HG03039 (cell line): Measurements from ENCODE around the gene RUNDC3A.

Source experiments
- ATAC-seq: cut with Tn5 transposase; IDR thresholded peaks from one replicate; pipeline ENCODE4 v1.9.1; 2021; ENCODE audit warnings: mild to moderate bottlenecking, moderate library complexity; ENCODE audit not compliant: unreplicated experiment

RUNDC3A gene

DNA sequence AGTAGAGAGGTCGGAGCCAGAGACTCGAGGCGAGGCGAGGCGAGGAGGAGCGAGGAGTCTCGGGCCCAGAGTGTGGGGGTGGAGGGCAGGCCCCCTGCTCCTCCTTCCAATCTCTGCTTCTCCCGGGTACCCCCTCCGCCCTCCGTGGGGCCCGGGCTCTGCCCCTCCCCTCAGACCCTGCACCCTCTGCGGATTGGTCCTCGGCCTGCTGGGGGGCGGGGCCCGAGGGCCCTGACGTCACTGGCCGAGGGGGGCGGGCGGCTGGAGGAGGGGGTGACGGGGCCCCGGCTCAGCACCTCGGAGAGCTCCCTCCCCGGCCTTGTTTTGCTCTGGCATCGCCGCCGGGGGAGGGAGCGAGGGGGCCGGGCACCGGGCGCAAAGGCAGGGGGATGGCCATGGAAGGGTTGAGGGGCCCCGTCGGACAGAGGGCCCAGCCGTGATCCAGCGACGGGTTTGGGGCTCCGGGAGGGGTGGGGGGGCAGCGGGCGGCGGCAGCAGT is at the start of gene RUNDC3A:
RUNDC3A (plus strand) TSS at position 282 of the 499 bp plus-strand sequence. CDS start 232 bp downstream, outside the sequence.
- no peak for ATAC-seq

DNA sequence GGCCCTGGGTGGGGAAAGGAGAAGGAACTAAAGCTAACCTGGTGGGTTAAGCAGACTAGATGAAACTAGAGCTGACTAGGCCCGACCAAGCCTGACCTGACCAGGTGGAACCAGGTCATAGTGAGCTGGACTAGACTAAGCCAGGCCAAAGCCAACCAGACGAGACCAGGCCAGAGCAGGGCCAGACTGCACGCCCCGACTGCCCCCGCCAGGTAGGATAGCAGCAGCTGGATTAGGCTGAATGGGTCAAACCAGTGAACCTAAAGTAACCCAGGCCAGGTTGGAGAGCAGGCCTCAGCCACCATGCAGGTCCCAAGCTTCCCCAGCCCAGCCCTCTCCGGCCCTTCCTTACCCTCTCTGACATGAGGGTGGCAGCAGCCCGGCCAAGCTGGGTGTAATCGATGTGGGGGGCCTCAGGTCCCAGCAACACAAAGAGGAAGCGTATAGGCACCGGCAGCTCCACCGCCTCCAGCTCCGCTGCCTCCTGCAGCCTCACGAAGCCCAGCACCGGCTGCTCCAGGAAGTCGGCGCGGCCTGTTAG is 49.5 kb upstream of the RUNDC3A start:
- ATAC-seq, result no peak

DNA sequence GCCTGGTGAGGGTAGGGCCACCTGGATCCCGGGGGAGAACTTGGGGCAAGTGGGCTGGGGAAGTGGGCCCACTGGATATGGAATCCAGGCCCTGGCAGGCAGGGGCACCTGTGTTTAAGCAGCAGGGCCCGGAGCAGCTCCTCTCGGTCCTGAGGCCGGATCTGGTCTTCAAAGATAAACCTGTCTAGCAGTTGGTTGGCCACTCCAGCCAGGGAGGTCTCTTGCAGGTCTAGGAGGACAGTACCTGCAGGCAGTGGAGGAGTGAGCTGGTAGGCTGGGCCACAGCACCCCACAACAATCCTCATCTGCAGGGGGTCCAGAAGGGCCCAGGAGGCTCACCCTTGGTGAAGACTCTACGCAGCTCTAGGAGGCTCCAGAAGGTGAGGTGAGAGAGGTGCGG is 48.1 kb upstream of the RUNDC3A start:
- ATAC-seq, result no peak

DNA sequence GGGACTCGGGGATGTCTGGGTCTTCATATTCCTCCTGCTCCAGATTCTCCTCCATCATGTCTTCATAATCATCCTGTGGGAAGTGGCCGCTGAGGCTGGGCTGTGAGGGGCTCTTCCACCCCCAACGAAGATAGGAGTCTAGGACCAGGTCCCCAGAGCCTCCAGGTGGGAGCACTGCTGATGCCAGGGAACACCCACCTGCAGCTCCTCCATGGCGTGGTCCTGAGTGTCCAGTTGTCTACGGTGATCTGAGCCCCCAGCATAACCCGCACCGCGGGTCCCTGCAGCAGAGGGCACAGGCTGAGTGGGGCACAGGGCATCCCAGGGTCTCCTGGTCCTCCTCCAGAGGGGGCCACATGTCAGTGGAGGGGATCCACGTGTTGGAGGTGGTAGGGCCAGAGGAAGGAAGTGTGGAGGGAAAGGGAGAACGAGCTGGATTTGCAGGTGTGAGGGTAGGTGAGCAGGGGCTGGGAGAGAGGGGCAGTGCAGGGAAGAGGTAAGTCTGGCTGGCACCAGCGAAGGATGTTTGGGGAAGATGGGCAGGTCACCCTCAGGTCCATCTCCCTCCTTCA is 45.7 kb upstream of the RUNDC3A start:
- no peak for ATAC-seq

DNA sequence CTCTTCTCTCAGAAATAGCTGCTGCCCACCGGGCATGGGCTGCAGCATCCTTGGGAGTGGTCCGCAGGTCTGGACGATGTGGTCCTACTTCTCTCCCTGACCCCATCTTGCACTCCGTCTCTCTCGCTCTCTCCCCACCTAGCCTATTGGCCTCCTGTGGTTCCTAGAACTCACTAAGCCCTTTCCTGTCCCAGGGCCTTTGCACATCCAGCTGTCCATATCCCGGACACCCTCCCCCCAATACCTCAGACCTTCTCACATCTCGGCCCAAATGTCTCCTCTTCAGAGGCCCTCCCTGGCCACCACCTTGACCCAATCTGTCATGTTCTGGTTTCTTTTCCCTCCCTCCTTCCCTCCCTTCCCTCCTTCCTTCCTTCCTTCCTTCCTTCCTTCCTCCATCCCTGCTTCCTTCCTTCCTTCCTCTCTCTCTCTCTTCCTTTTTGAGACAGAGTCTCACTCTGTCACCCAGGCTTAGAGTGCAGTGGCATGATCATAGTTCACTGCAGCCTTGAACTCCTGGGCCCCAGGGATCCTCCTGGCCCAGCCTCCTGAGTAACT is 45.0 kb upstream of the RUNDC3A start:
- ATAC-seq, result no peak

DNA sequence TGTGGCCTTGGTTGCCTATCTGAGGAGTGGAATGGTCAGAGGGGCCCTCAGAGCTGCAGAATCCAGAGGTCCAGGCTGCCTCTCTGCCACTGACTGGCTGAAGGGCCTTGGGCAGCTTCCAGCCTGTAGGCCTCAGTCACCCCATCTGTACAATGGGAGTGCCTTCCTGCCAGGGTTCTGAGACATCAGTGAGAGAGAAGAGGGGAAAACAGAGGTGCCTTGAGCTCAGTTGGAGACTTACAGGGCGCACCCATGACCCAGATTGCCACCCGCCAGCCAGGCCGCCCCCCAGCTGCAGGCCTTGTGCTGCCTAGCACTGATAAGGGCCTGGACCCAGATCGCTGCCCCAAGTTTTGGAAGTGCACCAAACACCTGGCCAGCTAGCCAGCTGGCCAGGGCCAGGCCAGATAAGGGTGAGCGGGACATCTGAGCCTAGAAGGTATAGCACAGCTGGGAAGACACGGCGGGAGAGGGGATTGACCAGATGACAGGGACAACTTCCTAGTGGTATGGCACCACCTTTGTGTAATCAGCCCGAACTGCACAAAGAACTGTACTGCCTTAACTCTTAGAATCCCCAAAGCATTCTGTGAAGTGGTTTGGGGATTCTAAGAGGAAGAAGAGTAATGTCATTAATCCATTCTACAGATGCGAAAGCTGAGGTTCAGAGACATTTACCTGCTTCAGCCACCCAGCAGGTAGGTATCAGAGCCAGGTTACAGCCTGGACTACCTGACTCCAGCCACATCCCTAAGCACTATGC is 41.8 kb upstream of the RUNDC3A start:
- ATAC-seq, result no peak

DNA sequence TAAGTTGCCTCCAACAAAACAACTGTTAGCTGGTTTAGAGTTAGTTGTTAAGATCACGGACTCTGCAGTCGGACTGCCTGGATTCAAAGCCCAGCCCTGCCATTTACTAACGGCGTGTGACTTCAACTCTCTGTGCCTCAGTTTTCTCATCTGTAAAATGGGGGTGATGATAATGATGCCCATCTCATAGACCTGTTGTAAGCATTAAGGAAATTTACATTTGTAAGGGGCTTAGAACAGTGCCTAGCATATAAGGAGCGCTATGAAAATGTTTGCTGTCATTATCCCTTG is 41.3 kb upstream of the RUNDC3A start:
- ATAC-seq, result no peak

DNA sequence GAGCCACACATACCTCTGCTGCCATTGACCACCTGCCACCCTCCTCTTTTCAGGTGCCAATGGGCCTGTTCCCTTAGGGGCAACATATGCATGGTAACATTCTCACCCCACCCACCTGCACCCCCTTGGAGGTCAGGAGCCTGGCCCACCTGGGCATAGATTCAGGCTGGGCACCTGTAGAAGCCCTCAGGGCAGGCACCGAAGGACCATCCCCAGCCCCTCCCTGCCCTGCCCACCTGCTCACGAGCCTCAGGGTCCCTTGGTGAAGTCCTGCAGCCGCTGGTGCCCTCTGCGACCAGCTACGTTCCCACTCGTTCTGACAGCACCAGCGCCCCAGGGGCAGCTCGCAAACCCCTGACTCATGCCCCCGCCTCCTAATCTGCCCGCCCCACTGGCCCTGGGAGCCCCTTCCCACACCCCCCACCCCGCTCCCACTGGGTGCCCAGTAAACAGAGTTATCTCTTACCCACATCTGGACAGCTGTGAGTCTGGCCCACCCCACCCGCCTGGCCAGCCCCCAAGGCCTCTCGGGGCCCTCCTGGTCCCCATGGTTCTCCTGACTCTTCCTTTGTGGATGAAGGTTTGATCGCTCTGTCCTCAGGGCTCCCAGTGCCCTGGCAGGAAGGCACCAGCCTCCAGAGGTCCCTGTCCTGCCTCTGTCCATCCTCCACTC is 40.4 kb upstream of the RUNDC3A start, which contains the start of gene SLC4A1:
SLC4A1 (minus strand) TSS at position 318 of the 673 bp plus-strand sequence. CDS start 5,269 bp downstream, outside the sequence.
- no peak for ATAC-seq

DNA sequence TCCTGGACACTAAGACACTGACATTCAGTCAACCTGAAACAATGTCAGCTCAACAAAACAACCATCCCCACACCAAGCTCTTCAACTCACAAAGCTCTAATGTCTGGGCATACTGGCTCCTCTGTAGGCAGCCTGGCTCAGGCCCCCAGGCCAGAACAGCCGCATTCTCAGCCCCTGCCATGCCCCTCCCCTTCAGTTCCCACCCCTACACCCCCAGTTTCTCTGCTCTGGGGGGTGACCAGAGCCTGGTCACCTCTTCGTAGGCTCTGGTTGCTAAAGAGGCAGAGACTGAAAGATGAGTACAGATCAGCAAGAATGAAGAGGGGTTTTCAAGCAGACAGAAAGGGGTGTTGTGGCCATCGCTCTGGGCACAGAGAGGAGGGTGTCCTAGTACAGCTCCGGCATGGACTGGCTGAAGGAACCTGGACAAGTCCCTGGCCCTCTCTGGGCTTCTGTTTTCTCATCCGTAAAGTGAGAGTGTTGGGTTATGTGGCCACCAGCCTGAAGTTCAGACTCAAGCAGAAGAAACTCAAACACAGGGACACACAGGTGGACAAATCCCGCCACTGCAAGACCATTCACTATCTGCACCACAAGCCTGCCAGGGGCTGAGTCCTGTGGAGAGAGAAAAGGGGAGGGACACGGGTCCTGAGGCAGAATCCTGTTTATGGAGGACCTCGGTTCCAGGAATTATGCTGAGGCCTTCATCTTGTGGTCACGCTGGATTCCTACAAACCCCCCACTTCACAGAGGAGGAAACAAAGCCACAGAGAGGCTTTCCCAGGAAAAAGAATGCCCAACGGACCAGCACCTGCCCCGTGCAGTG is 39.5 kb upstream of the RUNDC3A start:
- no peak for ATAC-seq

DNA sequence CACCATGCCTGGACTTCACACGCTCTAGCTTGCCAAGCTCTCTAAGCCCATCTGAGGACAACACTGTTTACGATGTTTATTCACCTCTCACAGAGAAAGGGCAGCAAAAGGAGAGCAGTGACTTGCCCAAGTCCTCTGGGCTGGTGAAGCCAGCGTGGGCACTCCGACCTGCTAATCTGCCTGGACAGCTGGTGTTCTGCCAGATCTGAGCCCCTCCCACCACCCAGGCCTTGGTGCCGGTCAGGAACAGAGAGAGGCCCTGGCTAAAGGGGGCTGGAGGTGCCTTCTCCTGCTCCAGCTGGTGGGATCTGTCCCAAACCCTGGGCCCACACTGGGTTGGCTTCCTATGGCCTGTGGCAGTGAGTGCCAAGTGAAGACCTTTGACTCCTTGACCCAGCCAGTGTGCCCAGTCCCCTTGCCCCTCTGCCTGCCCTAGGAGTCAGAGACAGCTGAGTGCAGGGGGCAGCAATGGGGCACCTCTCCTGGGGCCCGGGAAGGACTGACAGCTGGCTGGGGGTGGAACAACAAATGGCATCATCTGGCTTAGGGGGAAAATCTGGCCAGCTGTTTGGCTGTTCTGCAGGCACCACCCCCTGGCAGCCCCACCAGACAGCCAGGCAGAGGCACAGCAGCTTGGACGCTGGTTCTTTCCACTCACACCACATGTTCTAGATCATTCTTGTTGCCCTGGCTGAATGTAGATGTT is 38.7 kb upstream of the RUNDC3A start:
- no peak for ATAC-seq

DNA sequence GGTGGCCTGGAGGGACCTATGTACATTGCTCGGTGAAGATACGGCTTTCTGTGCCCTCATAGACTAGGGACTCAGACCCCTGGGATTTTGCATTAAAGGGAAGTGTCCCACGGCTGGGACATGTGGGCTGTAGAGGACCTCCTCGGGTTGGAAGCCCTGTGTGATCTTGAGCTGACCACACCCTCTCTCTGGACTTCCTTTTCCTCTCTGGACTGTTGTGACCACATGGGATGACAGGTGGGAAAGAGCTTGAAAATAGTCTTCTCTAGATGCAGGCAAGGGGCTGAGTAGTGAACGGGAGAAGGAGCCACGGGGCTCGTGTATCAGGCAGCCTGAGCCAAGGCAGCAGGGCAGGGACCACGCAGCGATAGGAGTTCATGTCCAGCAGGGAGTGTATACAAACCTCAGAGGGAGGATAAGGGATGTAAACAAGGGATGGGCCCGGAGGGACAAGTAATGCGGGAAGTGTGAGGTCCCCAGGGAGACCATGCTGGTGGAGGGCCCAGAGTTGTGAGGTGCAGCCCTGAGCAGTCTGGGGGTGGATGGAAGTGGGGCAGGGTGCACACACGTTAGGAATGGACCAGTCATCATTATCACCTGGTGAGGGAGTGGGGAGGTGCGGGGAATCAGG is 36.0 kb upstream of the RUNDC3A start:
- no peak for ATAC-seq

DNA sequence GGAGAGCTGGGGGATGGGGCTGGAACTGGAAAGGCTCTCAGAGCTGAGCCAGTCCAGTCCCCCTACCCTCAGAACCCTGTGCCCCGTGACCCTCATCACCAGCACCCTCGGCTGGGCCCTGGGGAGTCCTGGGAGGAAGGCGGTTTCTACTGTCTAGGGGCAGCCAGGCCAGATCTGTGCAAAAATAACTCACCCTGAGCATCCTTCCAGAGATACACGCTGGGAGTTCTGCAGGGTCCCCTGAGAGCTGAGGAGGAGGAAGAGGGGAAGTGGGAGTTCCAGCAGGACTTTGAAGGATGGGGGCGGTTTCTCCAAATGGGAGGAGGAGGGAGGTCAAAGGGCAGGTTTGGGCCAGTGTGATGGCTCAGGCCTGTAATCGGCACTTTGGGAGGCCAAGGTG is 35.4 kb upstream of the RUNDC3A start:
- ATAC-seq, result no peak

DNA sequence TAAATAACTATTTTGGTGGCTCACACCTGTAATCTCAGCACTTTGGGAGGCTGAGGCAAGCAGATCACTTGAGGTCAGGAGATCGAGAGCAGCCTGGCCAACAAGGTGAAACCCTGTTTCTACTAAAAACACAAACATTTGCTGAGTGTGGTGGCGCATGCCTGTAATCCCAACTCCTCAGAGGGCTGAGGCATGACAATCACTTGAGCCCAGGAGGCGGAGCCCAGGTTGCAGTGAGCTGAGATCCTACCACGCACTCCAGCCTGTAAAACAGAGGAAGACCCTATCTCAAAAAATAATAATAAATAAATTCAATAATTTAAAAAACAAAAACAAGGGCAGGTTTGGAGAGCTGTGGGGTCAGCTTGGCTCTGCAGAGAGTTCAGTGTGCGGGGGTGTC is 34.8 kb upstream of the RUNDC3A start:
- no peak for ATAC-seq

DNA sequence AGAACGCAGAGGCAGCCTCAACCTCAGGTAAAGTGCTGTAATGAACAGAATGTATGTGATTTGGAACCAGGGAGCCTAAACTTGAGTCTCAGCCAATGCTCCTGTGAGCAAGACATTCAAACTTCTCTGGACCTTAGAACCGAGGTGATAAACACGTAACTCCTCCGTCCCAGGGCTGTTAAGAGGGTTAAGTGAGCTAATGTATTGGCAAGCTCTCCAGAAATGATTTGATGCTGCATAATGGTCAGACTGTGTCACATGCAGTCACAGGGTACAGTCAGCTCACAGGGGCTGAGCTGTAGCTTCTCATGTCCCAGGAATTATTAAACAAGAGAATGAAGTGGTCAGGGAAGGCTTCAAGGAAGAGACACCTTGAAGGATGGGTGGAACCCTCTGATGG is 30.4 kb upstream of the RUNDC3A start:
- no peak for ATAC-seq

DNA sequence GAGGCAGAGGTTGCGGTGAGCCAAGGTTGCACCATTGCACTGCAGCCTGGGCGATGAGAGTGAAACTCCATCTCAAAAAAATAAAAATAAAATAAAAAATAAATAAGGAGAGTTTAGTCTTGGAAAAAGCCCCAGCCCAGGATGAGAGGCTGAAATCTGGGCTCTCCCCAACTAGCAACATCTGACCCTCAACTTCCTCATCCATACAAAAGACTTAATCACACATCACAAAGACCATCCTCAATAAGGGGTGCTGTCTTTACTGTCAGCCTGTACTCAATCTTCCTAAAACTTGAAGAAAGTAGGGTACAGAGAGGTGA is 29.1 kb upstream of the RUNDC3A start:
- ATAC-seq, result no peak

DNA sequence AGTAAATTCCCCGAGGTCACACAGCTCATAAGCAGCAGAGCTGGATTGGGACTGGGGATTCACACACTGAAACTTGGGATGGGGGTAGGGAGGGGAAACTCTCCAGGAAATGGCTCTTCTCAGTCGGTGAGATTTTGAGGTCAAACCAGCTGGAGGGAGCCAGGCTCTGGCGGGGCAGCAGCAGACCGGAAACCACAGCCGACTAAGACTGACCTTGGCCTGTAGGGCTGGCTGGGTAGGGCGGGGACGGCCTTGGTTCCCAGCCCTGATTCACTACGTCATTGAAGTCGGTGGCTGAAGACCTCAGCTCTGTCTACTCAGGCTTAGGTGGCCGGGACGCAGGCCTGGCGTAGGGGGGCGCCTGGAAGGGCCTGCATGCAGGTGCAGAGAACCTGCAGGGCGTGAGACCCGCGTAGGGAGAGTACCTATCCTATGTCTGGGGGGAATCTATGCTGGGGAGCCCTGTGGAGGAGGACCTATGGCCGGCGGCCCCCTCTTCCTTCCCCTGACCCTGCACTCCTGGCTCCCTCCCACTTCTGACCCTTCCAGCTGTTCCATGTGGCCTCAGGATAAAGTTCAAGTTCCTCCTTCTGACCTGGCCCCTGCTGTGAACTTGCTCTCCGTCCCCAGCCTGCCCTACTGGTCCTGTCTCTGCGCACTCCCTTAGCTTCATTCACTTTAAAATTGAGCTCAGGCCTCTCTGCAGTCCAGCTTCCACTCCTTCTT is 28.6 kb upstream of the RUNDC3A start:
- no peak for ATAC-seq

DNA sequence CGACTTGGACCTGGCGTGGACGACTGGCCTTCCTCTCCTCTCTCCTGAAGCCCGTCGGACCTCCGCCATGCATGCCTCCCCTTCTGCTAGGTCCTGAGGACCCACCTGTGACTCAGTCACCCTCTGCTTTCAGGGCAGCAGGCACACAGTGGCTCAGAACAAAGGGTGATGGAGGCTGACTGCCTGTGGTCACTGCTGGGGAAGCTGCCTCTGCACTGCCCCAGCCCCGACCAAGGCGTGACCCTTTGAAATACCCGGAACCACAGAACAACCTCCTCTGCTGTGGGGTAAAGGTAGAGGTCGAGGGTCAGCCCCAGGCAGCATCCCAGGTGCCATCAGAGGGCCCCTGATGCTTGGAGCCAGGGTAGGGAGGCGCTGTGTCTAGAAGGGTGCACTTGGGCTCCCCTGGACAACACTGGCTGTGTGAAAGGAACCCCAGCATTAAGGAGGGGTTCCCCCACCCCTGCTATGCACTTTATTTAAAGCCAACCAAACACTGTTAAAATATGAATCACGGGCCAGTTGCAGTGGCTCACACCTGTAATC is 27.9 kb upstream of the RUNDC3A start:
- ATAC-seq, result no peak

DNA sequence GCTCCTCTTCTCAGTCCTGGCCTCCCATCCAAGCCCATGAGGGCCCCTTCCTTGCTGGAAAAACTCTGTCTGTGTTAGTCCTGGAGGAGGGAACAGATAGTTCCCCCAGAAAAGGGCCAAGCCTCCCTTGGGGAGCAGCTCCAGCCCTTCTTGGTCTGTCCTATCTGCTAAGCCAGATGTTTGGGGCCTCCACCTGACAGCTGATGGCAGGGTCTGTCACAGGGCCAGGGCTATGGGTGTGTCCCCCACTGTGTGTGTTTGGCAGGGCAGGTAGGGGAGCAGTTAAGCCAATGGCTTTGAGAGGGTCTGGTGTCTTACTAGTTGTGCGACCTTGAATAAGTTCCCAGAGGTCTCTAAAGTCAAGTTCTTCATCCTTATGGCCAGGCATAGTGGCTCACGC is 26.8 kb upstream of the RUNDC3A start:
- ATAC-seq, result no peak

DNA sequence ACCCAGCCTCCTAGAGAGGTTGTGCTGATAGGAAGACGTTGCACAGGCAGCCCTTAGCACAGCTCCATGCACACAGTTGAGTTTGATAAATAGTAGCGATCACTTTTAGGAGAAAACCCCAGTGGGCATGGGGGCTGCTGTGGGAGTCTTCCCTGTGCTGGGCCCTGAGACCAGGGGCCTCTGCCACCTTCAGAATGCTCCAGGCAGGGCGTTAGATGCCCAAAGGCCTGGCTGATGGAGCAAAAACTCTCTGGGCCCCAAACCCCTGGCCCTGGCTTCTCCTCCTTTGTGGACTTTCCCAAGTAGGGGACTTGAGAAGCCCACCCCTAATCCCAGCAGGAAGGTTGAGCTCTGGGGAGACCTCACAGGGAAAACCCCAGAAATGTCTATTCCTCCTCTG is 26.1 kb upstream of the RUNDC3A start:
- no peak for ATAC-seq
